ENCODE results near the gene ALOXE3.

- no peak for TF ChIP-seq CTCF (IDR thresholded peaks at IDR 0.05; ENCODE audit: borderline replicate concordance, extremely low read depth, low read length, poor library complexity, severe bottlenecking)
- TF ChIP-seq EZH2 (IDR thresholded peaks at IDR 0.05; ENCODE audit: borderline replicate concordance, low read depth, low read length, severe bottlenecking): no peak
These were observed 66.5 kb downstream of the ALOXE3 start for GRCh38 chr17:8051831-8052230.

Measured in DND-41 (cell line).